GM23338 (cell line): ENCODE data around the gene KRTAP12-1. TPM values are rescaled to one million over a fixed set of nuclear protein-coding genes. Genes with fewer than 3 reads are reported as not detected.

Experiments
- ATAC-seq: fragments of 200-7000 bp; cut with Tn5 transposase; 3 replicates; pipeline ENCODE4 v1.9.1; 2020
- DNase-seq: peaks from one replicate; pipeline ENCODE4 v3.0.0-alpha.2; 2015; ENCODE audit warnings: low spot score
- H2AFZ ChIP-seq: fragments of 200-600 bp; sonication (generic); 2 replicates; pipeline ENCODE4 v1.8.0; 2016; ENCODE audit warnings: antibody characterized with exemption, mild to moderate bottlenecking, moderate library complexity
- H3F3A ChIP-seq: fragments of 200-600 bp; sonication (generic); replicated peaks from 2 replicates; pipeline ENCODE4 v1.8.0; 2017; ENCODE audit warnings: antibody characterized with exemption, mixed run types, low read depth
- H3K27ac ChIP-seq: fragments of 200-600 bp; sonication (generic); 2 replicates; pipeline ENCODE4 v1.6.1; 2016; ENCODE audit warnings: low read depth
- H3K27me3 ChIP-seq: fragments of 200-600 bp; sonication (generic); 2 replicates; pipeline ENCODE4 v1.8.0; 2016; ENCODE audit warnings: mild to moderate bottlenecking, mixed run types, moderate library complexity; ENCODE audit not compliant: insufficient read depth
- H3K36me3 ChIP-seq: fragments of 200-600 bp; sonication (generic); 2 replicates; pipeline ENCODE4 v1.8.0; 2016; ENCODE audit warnings: mild to moderate bottlenecking; ENCODE audit not compliant: insufficient read depth
- H3K4me1 ChIP-seq: fragments of 200-600 bp; sonication (generic); 2 replicates; pipeline ENCODE4 v1.8.0; 2016; ENCODE audit warnings: mild to moderate bottlenecking, moderate library complexity; ENCODE audit not compliant: insufficient read depth
- H3K4me2 ChIP-seq: fragments of 200-600 bp; sonication (generic); 2 replicates; pipeline ENCODE4 v1.7.1; 2017; ENCODE audit warnings: mixed run types
- H3K4me3 ChIP-seq: fragments of 200-600 bp; sonication (generic); 2 replicates; pipeline ENCODE4 v1.6.1; 2016; ENCODE audit warnings: mixed run types
- H3K79me2 ChIP-seq: fragments of 200-600 bp; sonication (generic); replicated peaks from 2 replicates; pipeline ENCODE4 v1.8.0; 2017; ENCODE audit warnings: mild to moderate bottlenecking; ENCODE audit not compliant: insufficient read depth
- H3K9me2 ChIP-seq: fragments of 200-600 bp; sonication (generic); 2 replicates; pipeline ENCODE4 v1.8.0; 2017; ENCODE audit not compliant: insufficient read depth
- H4K20me1 ChIP-seq: fragments of 200-600 bp; sonication (generic); replicated peaks from 2 replicates; pipeline ENCODE4 v1.8.0; 2017; ENCODE audit warnings: mild to moderate bottlenecking; ENCODE audit not compliant: insufficient read depth
- H3K27ac Mint-ChIP-seq: 2 replicates; pipeline ENCODE4 v1.8.0; 2020; ENCODE audit warnings: inconsistent platforms, mild to moderate bottlenecking, moderate library complexity, mixed read lengths
- H3K27me3 Mint-ChIP-seq: 3 replicates; pipeline ENCODE4 v1.8.0; 2022; ENCODE audit warnings: low read depth, mild to moderate bottlenecking, moderate library complexity, mixed read lengths, inconsistent platforms; ENCODE audit not compliant: insufficient read depth, poor library complexity
- H3K36me3 Mint-ChIP-seq: 3 replicates; pipeline ENCODE4 v1.8.0; 2021; ENCODE audit warnings: low read depth, mild to moderate bottlenecking, inconsistent platforms, moderate library complexity, mixed read lengths
- H3K4me1 Mint-ChIP-seq: 3 replicates; pipeline ENCODE4 v1.8.0; 2020; ENCODE audit warnings: mild to moderate bottlenecking, inconsistent platforms, mixed read lengths
- H3K4me3 Mint-ChIP-seq: 3 replicates; pipeline ENCODE4 v1.8.0; 2021; ENCODE audit warnings: moderate library complexity, mild to moderate bottlenecking, inconsistent platforms, mixed read lengths
- H3K9me3 Mint-ChIP-seq: 3 replicates; pipeline ENCODE4 v1.8.0; 2020; ENCODE audit warnings: moderate library complexity, mild to moderate bottlenecking, inconsistent platforms, mixed read lengths
- EZH2 ChIP-seq: fragments of 200-600 bp; sonication (generic); IDR thresholded peaks from one replicate; pipeline ENCODE4 v1.8.0; 2017; ENCODE audit warnings: antibody characterized with exemption, mild to moderate bottlenecking, low read depth; ENCODE audit not compliant: unreplicated experiment
- EZH2phosphoT487 ChIP-seq: fragments of 200-600 bp; sonication (generic); IDR thresholded peaks from one replicate; pipeline ENCODE4 v1.8.1; 2018; ENCODE audit warnings: antibody characterized with exemption; ENCODE audit not compliant: unreplicated experiment
- JUNB ChIP-seq: IDR thresholded peaks from one replicate; pipeline ENCODE4 v1.6.1; 2016; ENCODE audit warnings: antibody characterized with exemption; ENCODE audit not compliant: unreplicated experiment
- STAT1 ChIP-seq: IDR thresholded peaks from one replicate; pipeline ENCODE4 v1.6.1; 2016; ENCODE audit warnings: antibody characterized with exemption; ENCODE audit not compliant: unreplicated experiment
- ZNF114 ChIP-seq: fragments of 250-450 bp; sonication (Bioruptor Pico); IDR thresholded peaks from 2 replicates; pipeline ENCODE4 v1.5.0; 2020; ENCODE audit warnings: mild to moderate bottlenecking, moderate library complexity
- ZNF331 ChIP-seq: fragments of 250-450 bp; sonication (Bioruptor Pico); IDR thresholded peaks from 2 replicates; pipeline ENCODE4 v1.5.0; 2020; ENCODE audit warnings: low read depth, mild to moderate bottlenecking, moderate library complexity
- ZNF462 ChIP-seq: fragments of 250-450 bp; sonication (Bioruptor Pico); IDR thresholded peaks from 2 replicates; pipeline ENCODE4 v1.5.0; 2020; ENCODE audit warnings: mild to moderate bottlenecking, moderate library complexity
- polyA plus RNA-seq: library from polyadenylated mRNA; unstranded; fragments of >200 nt; fragmentation: Nextera tagmentation; extraction: Ambion mirVana; gene quantifications from 2 replicates; pipeline ENCODE4 v1.2.1, GENCODE V29; 2016
- total RNA-seq: library from RNA; depleted of rRNA; stranded (reverse); fragments of >200 nt; shearing (Covaris generic); gene quantifications from 2 replicates; pipeline ENCODE4 v1.2.3, GENCODE V29; 2014
- TF ChIP-seq, protein P1 (sequence below): IDR thresholded peaks from 2 replicates; pipeline ENCODE4 v1.6.1; 2016; ENCODE audit warnings: antibody characterized with exemption

KRTAP12-1 gene
- total and polyA plus RNA-seq, 2 experiments from 2014 or later: not detected

DNA sequence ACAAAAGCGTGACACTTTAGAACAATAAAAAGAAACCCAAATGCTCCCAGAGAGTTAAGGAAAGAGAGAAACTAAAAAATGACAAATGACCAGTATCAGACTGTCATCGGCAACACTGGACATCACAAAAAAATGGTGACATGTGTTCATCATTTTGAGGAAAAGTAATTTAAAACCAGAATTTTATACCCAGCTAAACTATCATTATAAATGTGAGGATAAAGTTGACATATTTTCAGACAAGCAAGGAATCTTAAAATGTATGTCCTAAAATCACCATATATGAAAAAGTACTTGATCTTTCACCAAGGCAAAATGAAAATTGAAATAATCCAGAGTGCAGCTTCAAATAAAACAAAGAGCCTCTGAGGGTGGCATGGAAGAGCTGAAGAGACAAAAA lies 37.1 kb downstream of the KRTAP12-1 start:
- H3K4me3 ChIP-seq: no peak overlapping the region
- no peaks in the 10 kb centered on the region for H3K4me1 ChIP-seq
- TF ChIP-seq STAT1 (no peak), ZNF462 (CRISPR knock-in tag) (no peak), EZH2phosphoT487 (no peak), JUNB (no peak), EZH2 (no peak), ZNF331 (no peak), ZNF114 (CRISPR knock-in tag) (no peak)
- TF ChIP-seq, protein P1, sequence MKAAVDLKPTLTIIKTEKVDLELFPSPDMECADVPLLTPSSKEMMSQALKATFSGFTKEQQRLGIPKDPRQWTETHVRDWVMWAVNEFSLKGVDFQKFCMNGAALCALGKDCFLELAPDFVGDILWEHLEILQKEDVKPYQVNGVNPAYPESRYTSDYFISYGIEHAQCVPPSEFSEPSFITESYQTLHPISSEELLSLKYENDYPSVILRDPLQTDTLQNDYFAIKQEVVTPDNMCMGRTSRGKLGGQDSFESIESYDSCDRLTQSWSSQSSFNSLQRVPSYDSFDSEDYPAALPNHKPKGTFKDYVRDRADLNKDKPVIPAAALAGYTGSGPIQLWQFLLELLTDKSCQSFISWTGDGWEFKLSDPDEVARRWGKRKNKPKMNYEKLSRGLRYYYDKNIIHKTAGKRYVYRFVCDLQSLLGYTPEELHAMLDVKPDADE: no peak
- Mint-ChIP-seq H3K4me1 (peaks cover 10% of the 10 kb centered on the region), H3K27ac (no peak overlapping the region), H3K4me3 (no peak overlapping the region), H3K36me3 (peaks cover 8% of the 10 kb centered on the region; the same call in 2 of the 3 replicates), H3K9me3 (peaks cover 30% of the 10 kb centered on the region), H3K27me3 (peaks cover 3% of the 10 kb centered on the region)
- no peak overlapping the region for H2AFZ ChIP-seq
- H3K79me2 ChIP-seq: no peaks in the 10 kb centered on the region
- no peaks in the 10 kb centered on the region for H3K9me2 ChIP-seq
- H3K27ac ChIP-seq: no peak overlapping the region
- no peaks in the 10 kb centered on the region for H3K36me3 ChIP-seq
- no peaks in the 10 kb centered on the region for H4K20me1 ChIP-seq
- no peaks in the 10 kb centered on the region for H3K27me3 ChIP-seq
- no peak for DNase-seq
- H3F3A ChIP-seq: no peaks in the 10 kb centered on the region
- no peak overlapping the region for H3K4me2 ChIP-seq
- ATAC-seq: no peak
